Peyer's patch (tissue), 4 donors: ENCODE data around the gene MYPN. TPM values are rescaled to one million over a fixed set of nuclear protein-coding genes. Genes with fewer than 3 reads are reported as not detected.

Source experiments
- DNase-seq, 3 donors: peaks; one replicate each; pipeline ENCODE4 v3.0.0-alpha.2; 2017 to 2019
- H3K27ac ChIP-seq, 4 donors: fragments of 200-600 bp; sonication (generic); one replicate each; pipeline ENCODE4 v1.5.1; 2016 to 2019
- H3K27me3 ChIP-seq, 2 donors: fragments of 200-600 bp; sonication (generic); one replicate each; pipeline ENCODE4 v1.5.1; 2019
- H3K36me3 ChIP-seq, 3 donors: fragments of 200-600 bp; sonication (generic); one replicate each; pipeline ENCODE4 v1.5.1; 2016 to 2019
- H3K4me1 ChIP-seq, 4 donors: fragments of 200-600 bp; sonication (generic); one replicate each; pipeline ENCODE4 v1.5.1; 2016 to 2019
- H3K4me3 ChIP-seq, 4 donors: fragments of 200-600 bp; sonication (generic); 1 replicate in 3 of 4; 2 replicates in 1 of 4; pipeline ENCODE4 v1.5.1; 2016 to 2019; ENCODE audit warnings: mild to moderate bottlenecking in 1 of 4
- H3K9me3 ChIP-seq, 4 donors: fragments of 200-600 bp; sonication (generic); one replicate each; pipeline ENCODE4 v1.5.1; 2016 to 2019; ENCODE audit warnings: mild to moderate bottlenecking in 1 of 4
- POLR2A ChIP-seq, 2 donors: fragments of 450-650 bp; IDR thresholded peaks; one replicate each; pipeline ENCODE4 v1.5.1; 2017; ENCODE audit warnings: antibody characterized with exemption in 2 of 2, mild to moderate bottlenecking in 2 of 2, moderate library complexity in 2 of 2
- total RNA-seq, 4 donors: library from RNA; depleted of rRNA; stranded (reverse); fragments of >200 nt; gene quantifications; one replicate each; pipeline ENCODE4 v1.1.0, GENCODE V29; 2016
- TF ChIP-seq, protein P1 (sequence below), 6 experiments: fragments of 450-650 bp in 4 of 6; fragments of 200-600 bp in 2 of 6; sonication (generic) in 1 of 6; IDR thresholded peaks; one replicate each; pipeline ENCODE4 v1.5.1; 2017 to 2019; ENCODE audit warnings: antibody characterized with exemption in 6 of 6, mild to moderate bottlenecking in 3 of 6, moderate library complexity in 1 of 6

Gene MYPN
- total RNA-seq, 4 donors from 2014 or later: 0.13 TPM; not detected in 3

DNA sequence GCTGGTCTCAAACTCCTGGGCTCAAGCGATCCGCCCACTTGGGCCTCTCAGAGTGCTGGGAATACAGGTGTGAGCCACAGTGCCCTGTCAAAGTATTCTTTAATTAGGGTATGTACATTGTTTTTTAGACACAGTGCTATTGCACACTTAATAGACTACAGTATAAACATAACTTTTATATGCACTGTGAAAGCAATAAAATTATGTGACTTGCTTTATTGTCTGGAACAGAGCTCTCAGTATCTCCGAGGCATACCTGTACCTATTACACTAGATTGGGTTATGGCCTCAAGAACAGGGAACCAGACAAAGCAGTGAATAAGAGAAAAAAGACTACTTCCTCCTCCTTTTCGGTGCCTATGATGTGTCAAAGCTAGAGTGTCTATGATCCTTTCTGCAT is 109.5 kb downstream of the MYPN start:
- TF ChIP-seq, protein P1, sequence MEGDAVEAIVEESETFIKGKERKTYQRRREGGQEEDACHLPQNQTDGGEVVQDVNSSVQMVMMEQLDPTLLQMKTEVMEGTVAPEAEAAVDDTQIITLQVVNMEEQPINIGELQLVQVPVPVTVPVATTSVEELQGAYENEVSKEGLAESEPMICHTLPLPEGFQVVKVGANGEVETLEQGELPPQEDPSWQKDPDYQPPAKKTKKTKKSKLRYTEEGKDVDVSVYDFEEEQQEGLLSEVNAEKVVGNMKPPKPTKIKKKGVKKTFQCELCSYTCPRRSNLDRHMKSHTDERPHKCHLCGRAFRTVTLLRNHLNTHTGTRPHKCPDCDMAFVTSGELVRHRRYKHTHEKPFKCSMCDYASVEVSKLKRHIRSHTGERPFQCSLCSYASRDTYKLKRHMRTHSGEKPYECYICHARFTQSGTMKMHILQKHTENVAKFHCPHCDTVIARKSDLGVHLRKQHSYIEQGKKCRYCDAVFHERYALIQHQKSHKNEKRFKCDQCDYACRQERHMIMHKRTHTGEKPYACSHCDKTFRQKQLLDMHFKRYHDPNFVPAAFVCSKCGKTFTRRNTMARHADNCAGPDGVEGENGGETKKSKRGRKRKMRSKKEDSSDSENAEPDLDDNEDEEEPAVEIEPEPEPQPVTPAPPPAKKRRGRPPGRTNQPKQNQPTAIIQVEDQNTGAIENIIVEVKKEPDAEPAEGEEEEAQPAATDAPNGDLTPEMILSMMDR (IDR thresholded peaks at IDR 0.05): no peak
- TF ChIP-seq POLR2A (IDR thresholded peaks at IDR 0.05): no peak
- no peaks in the 10 kb centered on the region for H3K36me3 ChIP-seq
- no peaks in the 10 kb centered on the region for H3K27me3 ChIP-seq
- no peaks in the 10 kb centered on the region for H3K4me1 ChIP-seq
- no peak overlapping the region for H3K4me3 ChIP-seq
- H3K27ac ChIP-seq: no peak overlapping the region
- no peak for DNase-seq
- H3K9me3 ChIP-seq: no peaks in the 10 kb centered on the region

DNA sequence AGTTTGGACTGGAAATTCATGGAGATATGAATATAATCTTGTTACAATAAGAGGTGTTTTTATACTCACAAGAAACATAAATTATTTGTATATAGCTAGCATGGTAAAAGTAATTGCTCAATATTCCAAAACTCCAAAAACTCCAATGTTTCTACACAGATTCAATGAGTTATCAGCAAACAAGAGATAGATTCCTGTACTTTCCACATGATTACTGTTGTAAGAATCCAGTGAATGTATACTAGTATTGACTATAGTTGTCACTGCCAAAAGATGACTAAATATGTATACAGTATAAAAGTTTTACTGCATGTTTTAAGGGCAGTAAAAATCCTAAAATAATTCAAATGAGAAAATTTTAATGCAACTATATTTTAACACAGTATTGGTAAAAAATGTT is 111.9 kb downstream of the MYPN start:
- no peaks in the 10 kb centered on the region for H3K9me3 ChIP-seq
- H3K36me3 ChIP-seq: no peaks in the 10 kb centered on the region
- H3K4me3 ChIP-seq: no peak overlapping the region
- no peaks in the 10 kb centered on the region for H3K4me1 ChIP-seq
- DNase-seq: no peak
- no peaks in the 10 kb centered on the region for H3K27me3 ChIP-seq
- H3K27ac ChIP-seq: no peak overlapping the region
- TF ChIP-seq POLR2A (IDR thresholded peaks at IDR 0.05): no peak
- TF ChIP-seq, protein P1 (IDR thresholded peaks at IDR 0.05): no peak

DNA sequence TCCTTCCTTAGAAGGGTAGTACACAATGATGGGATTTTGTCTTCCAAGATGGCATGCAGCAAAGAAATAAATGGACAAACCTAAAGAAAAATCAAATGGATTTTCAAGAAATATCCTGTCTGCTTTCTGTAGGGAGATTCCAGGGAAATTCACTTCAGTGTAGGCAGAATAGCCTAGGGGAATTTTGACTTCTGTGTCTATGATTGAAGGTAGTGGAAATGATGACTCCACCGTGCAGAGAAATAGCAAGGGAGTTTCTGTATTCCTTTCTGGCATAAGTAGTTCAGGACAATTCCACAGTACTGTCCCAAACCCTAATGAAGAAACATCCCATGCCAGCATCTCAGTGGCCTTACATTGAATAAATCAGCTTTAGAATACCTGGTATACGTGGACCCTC is 113.1 kb downstream of the MYPN start:
- DNase-seq: no peak
- no peak for TF ChIP-seq POLR2A (IDR thresholded peaks at IDR 0.05)
- TF ChIP-seq, protein P1 (IDR thresholded peaks at IDR 0.05): no peak

DNA sequence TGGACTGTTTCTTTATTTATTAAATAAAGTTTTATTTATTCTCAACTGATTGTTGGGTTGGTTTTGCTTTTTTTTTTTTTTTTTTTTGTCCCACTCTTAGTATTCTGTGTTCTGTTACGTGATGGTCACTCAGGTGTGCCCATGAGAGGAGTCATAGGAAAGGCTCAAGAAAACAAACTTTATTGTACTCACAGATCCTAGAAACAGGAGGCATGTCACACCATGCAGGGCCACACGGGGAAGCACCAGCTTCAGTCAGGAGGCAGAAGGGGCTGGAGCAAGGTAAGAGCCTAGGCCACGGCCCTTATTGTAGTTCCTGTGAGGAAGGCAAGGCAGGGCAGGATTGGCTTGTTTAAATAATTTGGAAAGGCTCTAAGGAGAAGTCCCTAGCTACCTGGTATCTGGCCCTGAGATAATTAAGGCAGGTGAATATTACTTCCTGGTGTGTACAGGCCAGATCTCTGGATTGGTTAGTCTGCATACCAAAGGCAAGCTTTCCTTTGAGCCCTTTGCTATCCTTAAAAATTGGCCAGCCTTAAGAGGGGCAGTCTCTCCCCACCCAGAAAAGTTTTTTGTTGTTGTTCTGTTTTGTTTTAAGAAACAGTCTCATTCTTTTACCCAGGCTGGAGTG is 114.4 kb downstream of the MYPN start:
- TF ChIP-seq, protein P1 (IDR thresholded peaks at IDR 0.05): peak in 2 of 6 experiments; percentile 25 to 43
- no peak for TF ChIP-seq POLR2A (IDR thresholded peaks at IDR 0.05)
- no peaks in the 10 kb centered on the region for H3K27me3 ChIP-seq
- H3K27ac ChIP-seq: no peak overlapping the region
- H3K36me3 ChIP-seq: no peaks in the 10 kb centered on the region
- no peak overlapping the region for H3K4me3 ChIP-seq
- H3K4me1 ChIP-seq: no peaks in the 10 kb centered on the region
- no peaks in the 10 kb centered on the region for H3K9me3 ChIP-seq
- DNase-seq: no peak

More for the DNA sequence above, 113.1 kb downstream of the MYPN start:
- Histone ChIP-seq H3K27me3 (no peaks in the 10 kb centered on the region), H3K4me1 (no peaks in the 10 kb centered on the region), H3K9me3 (no peaks in the 10 kb centered on the region), H3K4me3 (no peak overlapping the region), H3K27ac (no peak overlapping the region), H3K36me3 (no peaks in the 10 kb centered on the region)

DNA sequence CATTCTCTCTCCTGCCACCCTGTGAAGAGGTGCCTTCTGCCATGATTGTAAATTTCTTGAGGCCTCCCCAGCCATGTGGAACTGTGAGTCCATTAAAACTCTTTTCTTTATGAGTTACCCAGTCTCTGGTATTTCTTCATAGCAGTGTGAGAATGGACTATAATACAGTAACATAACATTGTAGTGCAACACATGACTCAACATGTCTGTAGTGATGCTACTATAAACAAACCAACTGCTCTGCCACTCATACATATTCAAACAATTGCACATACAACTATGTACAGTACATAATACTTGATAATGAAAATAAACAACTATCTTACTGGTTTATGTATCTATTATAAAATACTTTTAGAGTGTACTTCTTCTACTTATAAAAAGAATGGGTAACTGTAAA is 115.5 kb downstream of the MYPN start:
- Histone ChIP-seq H3K4me1 (no peaks in the 10 kb centered on the region), H3K27me3 (no peaks in the 10 kb centered on the region), H3K4me3 (no peak overlapping the region), H3K36me3 (no peaks in the 10 kb centered on the region), H3K27ac (no peak overlapping the region), H3K9me3 (no peaks in the 10 kb centered on the region)
- no peak for TF ChIP-seq POLR2A (IDR thresholded peaks at IDR 0.05)
- TF ChIP-seq, protein P1 (IDR thresholded peaks at IDR 0.05): no peak
- DNase-seq: no peak

DNA sequence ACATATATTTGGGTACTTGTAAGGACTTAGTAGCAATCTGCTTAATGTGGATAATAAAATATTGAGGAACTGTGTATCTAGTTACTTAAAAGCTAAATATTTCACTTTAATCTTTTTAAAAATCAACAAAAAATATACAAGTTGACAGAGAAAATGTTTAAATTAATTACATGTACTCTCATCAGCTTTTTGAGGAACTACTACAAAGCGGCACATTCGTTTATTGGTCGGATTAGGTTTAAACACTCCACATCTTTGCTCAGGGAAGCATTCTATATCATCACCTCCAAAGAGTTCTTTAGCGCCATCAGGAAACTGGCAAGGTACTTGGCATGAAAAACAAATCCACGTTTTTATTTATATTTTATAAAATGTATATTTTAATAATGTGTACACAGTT is 121.0 kb downstream of the MYPN start:
- DNase-seq: no peak
- H3K27me3 ChIP-seq: no peaks in the 10 kb centered on the region
- H3K4me3 ChIP-seq: no peak overlapping the region
- no peaks in the 10 kb centered on the region for H3K36me3 ChIP-seq
- H3K27ac ChIP-seq: no peak overlapping the region
- H3K4me1 ChIP-seq: peaks cover 0 to 8% (median 3%) of the 10 kb centered on the region in 4 donors
- no peaks in the 10 kb centered on the region for H3K9me3 ChIP-seq
- no peak for TF ChIP-seq POLR2A (IDR thresholded peaks at IDR 0.05)
- TF ChIP-seq, protein P1 (IDR thresholded peaks at IDR 0.05): no peak
